Heart left ventricle (tissue), 16 donors: ENCODE data around the gene MID1IP1. TPM values are rescaled to one million over a fixed set of nuclear protein-coding genes. Genes with fewer than 3 reads are reported as not detected.

Experiments used
- ATAC-seq, 4 donors: fragments of 200-7000 bp; cut with Tn5 transposase; one replicate each; pipeline ENCODE4 v1.9.1; 2020 to 2022; ENCODE audit warnings: moderate library complexity in 4 of 4, mild to moderate bottlenecking in 3 of 4, moderate number of reproducible peaks in 1 of 4
- DNase-seq, 5 donors: peaks; one replicate each; pipeline ENCODE4 v3.0.0-alpha.2; 2020
- H3K27ac ChIP-seq, 12 donors: fragments of 200-600 bp; sonication (generic) in 4 of 12; one replicate each; pipeline versions ENCODE4 v1.5.0 to v1.8.0; 2016 to 2022; ENCODE audit warnings: mild to moderate bottlenecking in 2 of 12
- H3K27me3 ChIP-seq, 9 donors: fragments of 200-600 bp; sonication (generic) in 2 of 9; one replicate each; pipeline versions ENCODE4 v1.5.1 to v1.8.0; 2016 to 2022; ENCODE audit warnings: mild to moderate bottlenecking in 3 of 9
- H3K36me3 ChIP-seq, 9 donors: fragments of 200-600 bp; sonication (generic) in 2 of 9; one replicate each; pipeline versions ENCODE4 v1.5.0 to v1.8.0; 2018 to 2022; ENCODE audit warnings: mild to moderate bottlenecking in 2 of 9
- H3K4me1 ChIP-seq, 12 donors: fragments of 200-600 bp; sonication (generic) in 4 of 12; one replicate each; pipeline versions ENCODE4 v1.5.0 to v1.8.0; 2016 to 2022; ENCODE audit warnings: mild to moderate bottlenecking in 3 of 12
- H3K4me3 ChIP-seq, 12 donors: fragments of 200-600 bp; sonication (generic) in 4 of 12; one replicate each; pipeline versions ENCODE4 v1.5.0 to v1.8.0; 2017 to 2022; ENCODE audit warnings: mild to moderate bottlenecking in 9 of 12, moderate library complexity in 4 of 12
- H3K9me3 ChIP-seq, 12 donors: fragments of 200-600 bp; sonication (generic) in 4 of 12; one replicate each; pipeline versions ENCODE4 v1.5.0 to v1.8.0; 2016 to 2022; ENCODE audit warnings: mild to moderate bottlenecking in 1 of 12
- CTCF ChIP-seq, 12 donors: fragments of 200-600 bp; sonication (generic) in 4 of 12; IDR thresholded peaks; one replicate each; pipeline versions ENCODE4 v1.5.0 to v1.8.0; 2018 to 2022; ENCODE audit warnings: antibody characterized with exemption in 12 of 12, mild to moderate bottlenecking in 5 of 12
- POLR2A ChIP-seq, 2 donors: fragments of 450-650 bp; IDR thresholded peaks; one replicate each; pipeline ENCODE4 v1.6.1; 2017; ENCODE audit warnings: antibody characterized with exemption in 2 of 2, mild to moderate bottlenecking in 2 of 2, moderate library complexity in 2 of 2
- WGBS, 4 donors: extraction: QIAGEN DNeasy Blood & Tissue Kit in 2 of 4; methylation state at CpG; one replicate each; pipeline versions ENCODE4 v1.1.5 to v1.1.7; 2013 to 2018; 5-methylcytosine and 5-hydroxymethylcytosine counted together
- intact Hi-C, 10 donors: fragments of 100-400 bp; cut with DNase I; formaldehyde crosslinking; loops; one replicate each; pipeline versions ENCODE4 v1.11.1 to v1.14.2; 2022
- polyA plus RNA-seq, 2 donors: library from polyadenylated mRNA; stranded (reverse); fragments of 200-250 nt; gene quantifications; one replicate each; pipeline ENCODE4 v1.2.3, GENCODE V29; 2013
- total RNA-seq, 9 donors: library from RNA; depleted of rRNA in 2 of 9; stranded (reverse); fragments of >200 nt in 2 of 9; fragmentation: NEBNext Ultra II Directional in 3 of 9; extraction: Animal tissue kit (Norgen Biotek cat#: 25700) in 3 of 9; gene quantifications; one replicate each; pipeline versions ENCODE4 v1.1.0 to v1.2.4, GENCODE V29; 2016 to 2023
- donor health status: ischemic (EF 13 %, LVEDD 7.1; RV severe dilation, severe dysfunction).
- donor health status: healthy with polysubstance abuse.
- donor health status: DM: no; HTN: yes; CAD: no.
- donor health status: DM: no; HTN: no; CAD: no.
- donor health status: ischemic (EF 25% LVEDD 6.9; RV normal size, moderate dysfunction).
- donor health status: ischemic (EF 25% LVEDD 5.7; RV mildly dilated, moderate dysfunction).
- donor health status: healthy.
- donor health status: DM: yes; HTN: yes; CAD: no.
- donor health status: ischemic (EF 35%, LVEDD 5.7; RV mildly dilated, moderate dysfunction).
- donor health status: nonischemic (EF 11% LVEDD 7.7; RV severe dilation, severe dysfunction).
- donor health status: DM: yes; HTN: yes; CAD: no.
- donor health status: PGD.
- donor health status: ischemic (EF 29% LVEDD 5.4; RV normal size, mild dysfunction).
- donor health status: nonischemic (EF 23%, LVEDD 6.1; RV moderate dilation, normal function).

The MID1IP1 gene
- total and polyA plus RNA-seq, 11 donors, result 19.2 to 146 (median 34.5) TPM

DNA sequence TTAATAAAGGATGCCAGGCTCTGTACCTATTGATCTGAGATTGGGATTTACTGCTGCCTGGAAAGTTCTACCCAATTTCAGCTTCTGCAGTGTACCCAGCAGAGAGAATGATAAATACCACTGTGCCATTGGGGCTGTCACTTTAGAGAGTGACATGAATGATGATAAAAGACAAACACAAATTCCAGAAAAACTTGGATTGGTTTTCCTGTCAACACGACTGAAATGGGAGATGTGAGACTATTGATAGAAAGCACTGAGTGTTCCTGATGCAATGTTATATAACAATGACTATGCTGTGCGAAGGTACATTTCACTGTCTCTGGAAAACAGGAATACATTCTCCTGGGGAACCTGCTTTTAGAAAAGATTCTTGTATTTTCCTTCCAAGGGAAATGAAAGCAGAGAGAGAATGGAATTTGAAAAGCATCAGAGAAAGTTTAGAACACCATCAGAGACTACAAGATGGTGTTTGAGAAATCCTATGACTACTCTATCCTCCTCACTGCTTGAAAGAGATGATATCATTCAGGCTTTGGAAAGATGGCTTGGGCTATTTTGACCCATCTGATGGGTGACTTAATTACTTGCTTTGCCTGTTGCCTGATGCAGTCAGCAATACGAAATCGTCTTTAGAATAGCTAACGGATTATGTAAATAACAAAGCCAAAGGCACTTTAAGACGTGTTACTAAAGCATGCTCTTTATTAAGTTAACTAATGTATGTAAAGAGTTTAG is 49.7 kb downstream of the MID1IP1 start:
- intact Hi-C loops, result no loop called here
- Histone ChIP-seq H3K36me3 (no peaks in the 10 kb centered on the region), H3K27ac (peak overlapping the region in 10 of 12 donors; percentile 19 to 76 (median 48)), H3K4me3 (no peak overlapping the region), H3K27me3 (peaks cover 0 to 6% (median 0%) of the 10 kb centered on the region in 9 donors), H3K4me1 (no peaks in the 10 kb centered on the region), H3K9me3 (no peaks in the 10 kb centered on the region)
- 62 to 70% (median 66%) methylated on average over 6 of the region's 6 CpGs for WGBS, 4 donors
- no peak for DNase-seq
- TF ChIP-seq CTCF (IDR thresholded peaks at IDR 0.05) (no peak), POLR2A (IDR thresholded peaks at IDR 0.05) (no peak)
- peak; percentile 64 to 85 (median 82) for ATAC-seq

DNA sequence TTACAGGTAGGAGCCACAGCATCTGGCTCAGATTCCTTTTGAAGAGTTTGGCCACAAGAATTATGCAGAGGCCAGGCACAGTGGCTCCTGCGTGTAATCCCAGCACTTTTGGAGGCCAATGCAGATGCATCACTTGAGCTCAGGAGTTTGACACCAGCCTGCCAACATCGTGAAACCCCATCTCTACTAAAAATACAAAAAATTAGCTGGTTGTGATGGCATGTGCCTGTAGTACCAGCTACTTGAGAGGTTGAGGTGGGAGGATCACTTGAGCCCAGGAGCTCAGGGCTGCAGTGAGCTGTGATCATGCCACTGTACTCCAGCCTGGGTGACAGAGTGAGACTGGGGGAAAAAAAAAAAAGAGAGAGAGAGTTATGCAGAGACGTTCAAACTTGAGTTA is 53.0 kb downstream of the MID1IP1 start:
- Histone ChIP-seq H3K9me3 (no peaks in the 10 kb centered on the region), H3K27me3 (peaks cover 0 to 6% (median 0%) of the 10 kb centered on the region in 9 donors), H3K36me3 (no peaks in the 10 kb centered on the region), H3K4me1 (no peaks in the 10 kb centered on the region), H3K27ac (no peak overlapping the region), H3K4me3 (no peak overlapping the region)
- TF ChIP-seq POLR2A (IDR thresholded peaks at IDR 0.05) (no peak), CTCF (IDR thresholded peaks at IDR 0.05) (no peak)
- WGBS, 4 donors, result 27 to 50% (median 43%) methylated on average over 3 of the region's 3 CpGs
- ATAC-seq (no peak), DNase-seq (no peak)
- intact Hi-C loops, result no loop called here

Other genes starting within 250 kb of the MID1IP1 start
- gene TSPAN7, start 239.9 kb upstream of the MID1IP1 start, total RNA-seq, result 10 to 100 TPM in 8 of 9 donors, 1 to 10 TPM in 1; 9.1 to 48.5 (median 17.5) TPM
- gene TSPAN7, start 239.9 kb upstream of the MID1IP1 start, polyA plus RNA-seq, result 10 to 100 TPM; 20.2 to 32.7 TPM